HG02759 (cell line): ENCODE measurements around the gene MEX3C.

ENCODE experiments used
- ATAC-seq: cut with Tn5 transposase; IDR thresholded peaks from one replicate; pipeline ENCODE4 v1.9.1; 2021; ENCODE audit warnings: mild to moderate bottlenecking, moderate library complexity; ENCODE audit not compliant: unreplicated experiment

Gene MEX3C

GRCh38 chr18:51192026-51192425, 5.5 kb downstream of the MEX3C start:
- ATAC-seq, result no peak

DNA sequence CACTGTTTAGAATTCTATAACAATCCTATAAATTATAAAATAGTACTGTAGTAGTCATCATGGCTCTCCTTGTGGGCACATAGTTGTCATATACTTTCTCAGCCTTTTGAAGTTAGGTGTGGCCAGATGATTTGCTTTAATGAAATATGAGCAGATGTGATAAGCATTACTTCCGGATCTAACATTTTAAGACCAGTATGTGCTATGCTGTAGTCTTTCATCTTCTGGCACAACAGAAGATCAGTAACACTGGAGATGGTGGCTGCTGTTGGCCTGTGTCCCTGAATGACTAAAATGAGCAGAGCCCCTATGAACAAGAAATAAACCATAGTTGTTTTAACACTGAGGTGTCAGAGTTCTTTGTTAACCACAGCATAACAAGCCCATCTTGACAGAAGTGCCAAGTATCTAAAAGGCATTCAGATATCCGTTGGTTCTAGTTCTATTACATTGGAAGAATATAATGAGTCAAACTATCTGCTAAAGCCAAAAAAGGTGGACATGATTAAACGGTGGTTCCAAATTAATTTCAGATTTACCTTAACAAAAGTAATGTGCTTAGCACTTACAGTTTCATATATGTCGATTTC, 6.3 kb downstream of the MEX3C start:
- no peak for ATAC-seq

DNA sequence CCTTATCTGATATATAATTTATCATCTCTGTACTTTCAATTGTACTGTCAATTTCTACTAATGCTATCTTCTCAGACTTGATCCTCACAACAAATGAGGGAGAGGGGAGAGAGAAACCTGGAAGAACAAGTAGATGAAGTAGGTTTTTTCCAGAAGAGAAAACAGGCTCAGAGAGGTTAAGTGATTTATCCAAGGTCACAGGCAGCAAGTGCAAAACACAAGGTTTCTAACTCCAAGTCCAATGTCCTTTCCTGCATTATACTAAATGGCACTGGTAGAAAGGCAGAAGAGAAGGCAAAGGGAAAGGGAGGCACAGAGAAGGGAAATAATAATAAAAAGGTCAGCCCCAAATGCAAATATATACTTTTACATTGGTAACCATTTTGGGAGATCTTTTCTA, 7.5 kb downstream of the MEX3C start:
- no peak for ATAC-seq

- peak; percentile 51 for ATAC-seq
Measured at GRCh38 chr18:51188024-51188701, 9.3 kb downstream of the MEX3C start.

- ATAC-seq, result no peak
Measured at GRCh38 chr18:51185075-51185474, 12.4 kb downstream of the MEX3C start.

DNA sequence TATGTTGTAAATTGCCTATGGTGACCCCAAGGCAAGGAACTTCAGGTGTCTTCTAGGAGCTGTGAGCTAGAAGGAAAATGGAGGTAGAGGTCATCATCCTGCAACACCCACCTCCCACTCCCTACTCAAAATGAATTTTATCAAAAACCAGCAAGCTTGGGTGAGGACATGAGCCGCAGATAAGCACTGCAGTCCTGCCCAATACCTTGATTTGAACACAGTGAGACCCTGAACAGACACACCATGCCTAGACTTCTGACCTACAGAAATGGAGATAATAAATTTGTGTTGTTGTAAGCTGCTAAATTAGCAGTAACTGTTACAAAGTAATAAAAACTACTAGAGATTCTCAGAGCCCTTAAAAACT, 13.4 kb downstream of the MEX3C start:
- no peak for ATAC-seq

- ATAC-seq, result no peak
Measured at GRCh38 chr18:51183372-51184090, 13.9 kb downstream of the MEX3C start.

DNA sequence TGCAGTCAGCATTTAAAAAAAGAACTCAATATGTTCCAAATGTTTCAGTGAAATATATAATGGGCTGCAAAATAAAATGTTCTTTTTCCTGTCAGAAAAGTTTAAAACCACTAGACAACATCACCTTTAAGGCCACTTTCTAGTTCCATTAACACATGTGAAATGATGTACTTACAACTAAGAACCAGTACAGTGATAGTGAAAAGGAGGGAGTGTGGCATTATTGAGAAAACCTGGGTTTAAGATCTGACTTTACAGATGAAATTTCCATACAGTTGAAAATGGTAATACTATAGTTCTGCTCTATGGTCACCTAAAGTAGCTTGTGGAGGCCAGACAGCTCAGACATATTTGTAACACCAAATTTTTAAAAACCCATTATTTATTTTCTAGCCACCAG, 14.7 kb downstream of the MEX3C start:
- ATAC-seq, result no peak

- no peak for ATAC-seq
Measured at GRCh38 chr18:51171625-51172259, 25.7 kb downstream of the MEX3C start.

GRCh38 chr18:51171223-51171622, 26.3 kb downstream of the MEX3C start:
- no peak for ATAC-seq

GRCh38 chr18:51170664-51171063, 26.8 kb downstream of the MEX3C start:
- ATAC-seq, result no peak

DNA sequence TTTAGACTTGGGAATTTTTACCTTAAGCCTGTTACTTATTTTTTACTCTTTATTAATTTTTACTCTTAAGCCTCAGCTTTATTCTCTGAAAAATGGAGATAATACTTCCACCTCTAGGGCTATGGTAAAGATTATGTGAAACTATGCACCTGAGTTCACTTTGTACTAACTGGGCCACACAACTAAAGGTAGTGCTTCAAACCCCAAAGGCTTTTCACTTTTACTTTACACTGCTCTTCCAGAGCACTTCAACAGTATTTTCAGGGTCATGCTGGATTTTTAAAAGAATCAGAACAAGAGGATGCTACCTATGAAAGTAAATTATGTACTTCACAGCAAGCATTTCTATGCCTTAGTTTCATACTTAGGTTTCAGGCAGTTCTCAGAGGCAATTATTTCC, 27.8 kb downstream of the MEX3C start:
- ATAC-seq, result no peak

GRCh38 chr18:51168960-51169662, 28.4 kb downstream of the MEX3C start:
- ATAC-seq, result no peak

GRCh38 chr18:51168026-51168742, 29.3 kb downstream of the MEX3C start:
- ATAC-seq, result no peak

- ATAC-seq, result no peak
Measured at GRCh38 chr18:51165296-51165695, 32.2 kb downstream of the MEX3C start.

GRCh38 chr18:51164761-51165281, 32.7 kb downstream of the MEX3C start:
- no peak for ATAC-seq

DNA sequence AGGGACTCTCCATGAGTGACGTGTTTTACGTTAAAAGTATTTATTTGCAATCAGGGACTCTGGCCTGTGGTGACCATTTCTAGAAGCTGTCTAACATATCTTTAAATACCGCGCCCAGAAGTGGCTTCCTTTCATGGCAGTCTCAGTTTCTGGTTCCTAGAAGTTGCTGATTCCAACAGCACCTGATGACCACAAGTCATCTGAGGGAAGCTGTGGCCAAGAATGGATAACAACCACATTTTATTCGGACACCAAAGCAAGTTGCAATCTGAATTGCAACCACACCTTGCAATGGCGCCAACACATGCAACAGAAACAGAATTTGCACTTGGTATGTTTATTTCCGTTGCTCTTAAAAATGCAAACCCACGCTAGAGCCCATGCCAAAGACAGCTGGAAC, 33.1 kb downstream of the MEX3C start:
- ATAC-seq, result no peak

GRCh38 chr18:51163543-51163942, 33.9 kb downstream of the MEX3C start:
- ATAC-seq, result no peak

GRCh38 chr18:51162617-51163016, 34.9 kb downstream of the MEX3C start:
- ATAC-seq, result no peak

- no peak for ATAC-seq
Measured at GRCh38 chr18:51160646-51161045, 36.8 kb downstream of the MEX3C start.
